HEK293 (cell line): ENCODE results near the gene HOXA11.

Experiments
- BCL11B ChIP-seq: fragments of 450-650 bp; formaldehyde crosslinking; IDR thresholded peaks from 2 replicates; pipeline ENCODE4 v1.5.1; 2016; ENCODE audit warnings: low read depth, missing biosample characterization, missing genetic modification characterization
- EGR2 ChIP-seq: fragments of 450-650 bp; formaldehyde crosslinking; IDR thresholded peaks from 2 replicates; pipeline ENCODE4 v1.5.1; 2016; ENCODE audit warnings: low read depth, missing biosample characterization, missing genetic modification characterization
- HOXC10 ChIP-seq: sonication (generic); formaldehyde crosslinking; IDR thresholded peaks from 2 replicates; pipeline ENCODE4 v1.8.1; 2023; ENCODE audit warnings: mild to moderate bottlenecking, missing genetic modification reagents
- MEIS1 ChIP-seq: sonication (generic); formaldehyde crosslinking; IDR thresholded peaks from 2 replicates; pipeline ENCODE4 v1.8.1; 2022; ENCODE audit warnings: missing genetic modification reagents, mild to moderate bottlenecking, borderline replicate concordance
- REST ChIP-seq: fragments of 450-650 bp; formaldehyde crosslinking; IDR thresholded peaks from 2 replicates; pipeline ENCODE4 v1.5.1; 2016; ENCODE audit warnings: missing biosample characterization, missing genetic modification characterization
- ZBTB20 ChIP-seq: fragments of 450-650 bp; formaldehyde crosslinking; IDR thresholded peaks from 2 replicates; pipeline ENCODE4 v1.5.1; 2016; ENCODE audit warnings: missing biosample characterization, missing genetic modification characterization
- ZNF132 ChIP-seq: fragments of 450-650 bp; formaldehyde crosslinking; IDR thresholded peaks from 2 replicates; pipeline ENCODE4 v1.5.1; 2017; ENCODE audit warnings: missing biosample characterization, missing genetic modification characterization, borderline replicate concordance
- ZNF133 ChIP-seq: fragments of 450-650 bp; formaldehyde crosslinking; IDR thresholded peaks from 2 replicates; pipeline ENCODE4 v1.5.1; 2016; ENCODE audit warnings: missing biosample characterization, missing genetic modification characterization
- ZNF157 ChIP-seq: fragments of 450-650 bp; formaldehyde crosslinking; IDR thresholded peaks from 2 replicates; pipeline ENCODE4 v1.5.1; 2016; ENCODE audit warnings: missing biosample characterization, missing genetic modification characterization
- ZNF211 ChIP-seq: fragments of 450-650 bp; formaldehyde crosslinking; IDR thresholded peaks from 2 replicates; pipeline ENCODE4 v1.5.1; 2016; ENCODE audit warnings: low read depth, missing biosample characterization, missing genetic modification characterization
- ZNF214 ChIP-seq: fragments of 450-650 bp; formaldehyde crosslinking; IDR thresholded peaks from 2 replicates; pipeline ENCODE4 v1.5.1; 2017; ENCODE audit warnings: missing biosample characterization, mild to moderate bottlenecking, missing genetic modification characterization, borderline replicate concordance
- ZNF23 ChIP-seq: fragments of 450-650 bp; formaldehyde crosslinking; IDR thresholded peaks from 2 replicates; pipeline ENCODE4 v1.5.1; 2016; ENCODE audit warnings: missing biosample characterization, missing genetic modification characterization, borderline replicate concordance
- ZNF280D ChIP-seq: fragments of 450-650 bp; formaldehyde crosslinking; IDR thresholded peaks from 2 replicates; pipeline ENCODE4 v1.5.1; 2016; ENCODE audit warnings: missing biosample characterization, missing genetic modification characterization
- ZNF404 ChIP-seq: fragments of 450-650 bp; formaldehyde crosslinking; IDR thresholded peaks from 2 replicates; pipeline ENCODE4 v1.5.1; 2017; ENCODE audit warnings: missing biosample characterization, missing genetic modification characterization
- ZNF530 ChIP-seq: fragments of 450-650 bp; formaldehyde crosslinking; IDR thresholded peaks from 2 replicates; pipeline ENCODE4 v1.5.1; 2016; ENCODE audit warnings: low read depth, missing biosample characterization, missing genetic modification characterization
- ZNF555 ChIP-seq: fragments of 450-650 bp; formaldehyde crosslinking; conservative IDR thresholded peaks from 2 replicates; pipeline ENCODE4 v1.5.1; 2017; ENCODE audit warnings: missing biosample characterization, mild to moderate bottlenecking, missing genetic modification characterization, inconsistent platforms
- ZNF558 ChIP-seq: fragments of 450-650 bp; formaldehyde crosslinking; IDR thresholded peaks from 2 replicates; pipeline ENCODE4 v1.5.1; 2016; ENCODE audit warnings: missing biosample characterization, missing genetic modification characterization
- ZNF626 ChIP-seq: fragments of 450-650 bp; sonication (Bioruptor Pico); formaldehyde crosslinking; IDR thresholded peaks from 2 replicates; pipeline ENCODE4 v1.5.1; 2018; ENCODE audit warnings: missing biosample characterization, missing genetic modification characterization, inconsistent platforms
- ZNF629 ChIP-seq: fragments of 450-650 bp; formaldehyde crosslinking; IDR thresholded peaks from 2 replicates; pipeline ENCODE4 v1.5.1; 2017; ENCODE audit warnings: missing biosample characterization, missing genetic modification characterization
- ZNF654 ChIP-seq: fragments of 450-650 bp; formaldehyde crosslinking; IDR thresholded peaks from 2 replicates; pipeline ENCODE4 v1.5.1; 2016; ENCODE audit warnings: low read depth, missing biosample characterization, missing genetic modification characterization
- ZNF692 ChIP-seq: fragments of 450-650 bp; formaldehyde crosslinking; IDR thresholded peaks from 2 replicates; pipeline ENCODE4 v1.5.1; 2016; ENCODE audit warnings: missing biosample characterization, missing genetic modification characterization
- TF ChIP-seq, protein P1 (sequence below): fragments of 450-650 bp; formaldehyde crosslinking; IDR thresholded peaks from 2 replicates; pipeline ENCODE4 v1.5.1; 2016; ENCODE audit warnings: missing biosample characterization, missing genetic modification characterization
- TF ChIP-seq, protein P2 (sequence below): fragments of 450-650 bp; formaldehyde crosslinking; IDR thresholded peaks from 2 replicates; pipeline ENCODE4 v1.5.1; 2016; ENCODE audit warnings: missing biosample characterization, missing genetic modification characterization

Gene HOXA11

GRCh38 chr7:27199849-27200760 is 15.1 kb upstream of the HOXA11 start, which contains the start of gene HOXA13 (continued):
- TF ChIP-seq ZNF132 (no peak), EGR2 (peak; percentile 56), ZNF157 (tag by site-specific recombination) (no peak), ZNF214 (tag by site-specific recombination) (no peak), MEIS1 (no peak), ZNF211 (tag by site-specific recombination) (no peak), REST (tag by site-specific recombination) (no peak), ZNF280D (no peak), ZNF404 (tag by site-specific recombination) (no peak), ZNF654 (tag by site-specific recombination) (no peak), ZNF692 (tag by site-specific recombination) (peak; percentile 99), ZNF558 (tag by site-specific recombination) (no peak), ZNF133 (tag by site-specific recombination) (no peak), ZNF23 (no peak), ZNF530 (tag by site-specific recombination) (no peak), HOXC10 (no peak), ZBTB20 (peak; percentile 76), ZNF629 (tag by site-specific recombination) (no peak), ZNF555 (tag by site-specific recombination) (no peak), ZNF626 (tag by site-specific recombination) (no peak), BCL11B (no peak)
- TF ChIP-seq, protein P1, sequence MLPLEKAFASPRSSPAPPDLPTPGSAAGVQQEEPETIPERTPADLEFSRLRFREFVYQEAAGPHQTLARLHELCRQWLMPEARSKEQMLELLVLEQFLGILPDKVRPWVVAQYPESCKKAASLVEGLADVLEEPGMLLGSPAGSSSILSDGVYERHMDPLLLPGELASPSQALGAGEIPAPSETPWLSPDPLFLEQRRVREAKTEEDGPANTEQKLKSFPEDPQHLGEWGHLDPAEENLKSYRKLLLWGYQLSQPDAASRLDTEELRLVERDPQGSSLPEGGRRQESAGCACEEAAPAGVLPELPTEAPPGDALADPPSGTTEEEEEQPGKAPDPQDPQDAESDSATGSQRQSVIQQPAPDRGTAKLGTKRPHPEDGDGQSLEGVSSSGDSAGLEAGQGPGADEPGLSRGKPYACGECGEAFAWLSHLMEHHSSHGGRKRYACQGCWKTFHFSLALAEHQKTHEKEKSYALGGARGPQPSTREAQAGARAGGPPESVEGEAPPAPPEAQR: no peak
- TF ChIP-seq, protein P2, sequence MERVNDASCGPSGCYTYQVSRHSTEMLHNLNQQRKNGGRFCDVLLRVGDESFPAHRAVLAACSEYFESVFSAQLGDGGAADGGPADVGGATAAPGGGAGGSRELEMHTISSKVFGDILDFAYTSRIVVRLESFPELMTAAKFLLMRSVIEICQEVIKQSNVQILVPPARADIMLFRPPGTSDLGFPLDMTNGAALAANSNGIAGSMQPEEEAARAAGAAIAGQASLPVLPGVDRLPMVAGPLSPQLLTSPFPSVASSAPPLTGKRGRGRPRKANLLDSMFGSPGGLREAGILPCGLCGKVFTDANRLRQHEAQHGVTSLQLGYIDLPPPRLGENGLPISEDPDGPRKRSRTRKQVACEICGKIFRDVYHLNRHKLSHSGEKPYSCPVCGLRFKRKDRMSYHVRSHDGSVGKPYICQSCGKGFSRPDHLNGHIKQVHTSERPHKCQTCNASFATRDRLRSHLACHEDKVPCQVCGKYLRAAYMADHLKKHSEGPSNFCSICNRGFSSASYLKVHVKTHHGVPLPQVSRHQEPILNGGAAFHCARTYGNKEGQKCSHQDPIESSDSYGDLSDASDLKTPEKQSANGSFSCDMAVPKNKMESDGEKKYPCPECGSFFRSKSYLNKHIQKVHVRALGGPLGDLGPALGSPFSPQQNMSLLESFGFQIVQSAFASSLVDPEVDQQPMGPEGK: peak; percentile 88
